GM19351 (cell line): Measurements from ENCODE around the gene ITSN1.

Experiments
- ATAC-seq: cut with Tn5 transposase; IDR thresholded peaks from one replicate; pipeline ENCODE4 v1.9.1; 2021; ENCODE audit warnings: mild to moderate bottlenecking, moderate library complexity; ENCODE audit not compliant: unreplicated experiment

The ITSN1 gene

DNA sequence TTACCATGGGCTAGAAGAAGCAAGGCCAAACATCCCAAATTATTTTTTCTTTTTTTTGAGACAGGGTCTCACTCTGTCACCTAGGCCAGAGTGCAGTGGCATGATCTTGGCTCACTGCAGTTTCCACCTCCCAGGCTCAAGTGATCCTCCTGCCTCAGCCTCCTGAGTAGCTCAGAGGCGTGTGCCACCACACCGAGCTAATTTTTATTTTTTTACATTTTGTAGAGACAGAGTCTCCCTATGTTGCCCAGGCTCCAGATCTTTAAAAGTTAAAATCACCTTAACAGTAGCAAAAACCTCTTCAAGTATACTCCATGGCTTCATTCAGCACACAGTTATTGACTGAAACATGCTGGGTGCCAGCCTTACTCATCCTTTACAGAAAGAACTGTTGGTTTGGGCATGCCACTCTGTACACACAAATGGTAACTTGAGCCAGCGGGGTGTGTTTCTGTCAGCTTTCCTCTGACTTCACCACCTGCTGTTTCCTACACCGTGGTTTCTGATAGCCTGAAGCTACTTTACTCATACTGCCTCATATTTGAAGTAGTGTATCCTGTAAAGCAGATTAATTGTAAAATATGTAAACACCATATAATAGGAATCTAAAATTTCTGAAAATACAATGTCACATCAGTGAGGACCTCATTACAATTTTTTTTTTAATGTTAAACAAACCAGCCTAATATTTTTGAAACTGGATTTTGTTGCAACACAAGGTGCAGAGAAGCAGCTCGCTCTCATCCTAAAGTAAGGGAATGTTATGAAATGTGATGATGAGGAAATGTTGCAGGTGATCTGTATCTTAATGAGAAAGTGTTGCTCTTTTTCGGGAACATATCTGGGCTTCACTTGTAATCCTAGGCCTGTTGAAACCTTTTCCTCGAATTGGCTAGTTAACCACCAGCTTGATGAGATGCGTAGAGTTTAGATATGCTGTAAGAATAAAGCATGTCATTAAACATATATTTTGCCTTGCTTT is 159.4 kb downstream of the ITSN1 start:
- ATAC-seq: no peak

DNA sequence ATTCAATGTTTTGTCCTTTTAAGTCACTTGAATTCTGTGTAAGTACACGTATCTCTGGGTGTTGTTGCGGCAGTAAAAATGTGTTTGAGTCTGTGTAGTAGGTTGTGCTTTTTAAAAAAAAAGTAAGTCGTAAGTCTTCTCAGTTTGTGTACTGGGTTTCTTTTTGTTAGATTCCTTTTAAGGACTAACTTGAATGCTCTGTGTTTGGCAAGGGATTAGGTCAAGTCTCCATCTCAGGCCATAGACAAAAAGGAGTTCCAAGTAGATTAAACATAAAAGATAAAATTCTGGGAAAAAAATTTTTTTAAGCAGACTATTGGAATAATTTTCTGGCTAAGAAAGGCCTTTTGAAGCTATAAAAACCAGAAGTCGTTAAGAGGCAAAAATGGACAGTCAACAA is 160.2 kb downstream of the ITSN1 start:
- no peak for ATAC-seq

DNA sequence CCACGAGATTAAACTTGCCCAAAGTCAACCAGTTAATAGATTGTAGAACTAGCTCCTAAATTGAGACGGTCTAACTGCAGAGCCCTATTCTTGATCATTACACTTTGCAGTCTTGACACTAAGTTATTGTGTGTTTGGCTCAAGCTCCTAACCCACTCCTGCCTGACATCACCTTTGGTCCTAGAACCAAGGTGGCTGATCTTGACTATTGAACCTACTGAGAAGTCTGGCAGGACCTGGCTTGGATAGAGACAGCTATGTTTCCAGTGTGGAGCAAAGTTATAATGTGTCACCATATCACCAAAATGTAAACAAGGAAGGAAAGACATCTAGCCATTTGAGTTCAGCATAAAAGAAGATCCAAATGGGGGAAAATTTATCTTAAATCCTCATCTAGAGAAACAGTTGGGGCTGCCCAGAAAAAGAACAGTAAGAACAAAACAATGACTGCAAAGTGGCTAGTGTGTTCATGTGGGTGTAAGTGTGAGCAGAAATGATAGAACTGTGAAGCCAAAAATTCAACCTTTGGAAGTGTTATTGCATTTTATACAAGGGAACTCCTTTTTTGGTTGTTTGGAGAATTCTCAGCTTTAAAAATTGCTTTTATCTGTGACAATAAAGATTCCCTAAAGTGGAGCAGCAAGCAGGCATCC is 166.5 kb downstream of the ITSN1 start:
- no peak for ATAC-seq

DNA sequence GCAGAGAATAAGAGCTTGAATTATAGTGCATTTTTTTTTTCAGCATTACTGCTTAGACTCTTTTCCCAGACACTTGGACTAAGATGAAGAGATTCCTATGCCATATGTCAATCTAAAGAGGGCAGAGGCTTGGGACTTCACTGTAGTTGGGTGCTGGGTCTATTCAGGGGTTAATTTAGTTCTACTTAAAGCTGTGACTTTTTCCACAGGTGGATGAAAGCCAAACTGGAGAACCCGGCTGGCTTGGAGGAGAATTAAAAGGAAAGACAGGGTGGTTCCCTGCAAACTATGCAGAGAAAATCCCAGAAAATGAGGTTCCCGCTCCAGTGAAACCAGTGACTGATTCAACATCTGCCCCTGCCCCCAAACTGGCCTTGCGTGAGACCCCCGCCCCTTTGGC is 168.5 kb downstream of the ITSN1 start:
- no peak for ATAC-seq

DNA sequence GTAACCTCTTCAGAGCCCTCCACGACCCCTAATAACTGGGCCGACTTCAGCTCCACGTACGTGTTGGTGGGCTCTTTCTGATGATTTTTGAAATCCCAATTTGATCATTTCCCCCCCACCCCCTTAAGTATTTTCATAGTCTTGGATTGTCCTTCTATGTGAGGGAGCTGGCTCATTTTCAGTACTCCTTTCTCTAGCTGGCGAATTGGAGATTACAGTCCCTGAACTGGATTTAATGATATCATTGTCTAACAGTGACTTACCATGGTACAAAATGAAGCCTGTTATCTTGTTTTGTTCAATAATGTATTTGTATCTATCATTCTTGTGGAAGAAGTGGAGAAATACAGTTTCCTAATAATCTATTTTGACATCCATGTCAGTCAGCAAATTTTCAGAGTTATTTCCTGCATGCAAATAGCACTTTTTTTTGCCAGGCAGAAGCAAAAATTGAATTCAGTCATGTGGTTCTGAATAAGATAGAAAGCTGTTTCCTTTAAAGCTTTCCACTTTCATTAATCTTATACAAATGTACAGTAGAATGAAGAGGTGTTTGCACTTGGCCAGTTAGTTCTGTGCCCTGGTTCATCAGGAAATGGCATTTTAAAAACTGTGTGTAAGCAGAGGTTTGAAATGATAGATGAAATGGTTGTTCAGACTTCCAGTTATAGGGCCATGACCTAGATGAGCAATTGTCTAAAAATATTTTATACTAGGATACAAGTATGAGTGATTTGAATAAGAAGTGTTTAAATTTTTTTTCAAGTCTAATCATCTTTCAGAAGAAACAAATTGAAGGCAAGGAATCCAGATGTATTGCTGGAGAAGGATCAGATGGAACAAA is 169.1 kb downstream of the ITSN1 start:
- no peak for ATAC-seq

DNA sequence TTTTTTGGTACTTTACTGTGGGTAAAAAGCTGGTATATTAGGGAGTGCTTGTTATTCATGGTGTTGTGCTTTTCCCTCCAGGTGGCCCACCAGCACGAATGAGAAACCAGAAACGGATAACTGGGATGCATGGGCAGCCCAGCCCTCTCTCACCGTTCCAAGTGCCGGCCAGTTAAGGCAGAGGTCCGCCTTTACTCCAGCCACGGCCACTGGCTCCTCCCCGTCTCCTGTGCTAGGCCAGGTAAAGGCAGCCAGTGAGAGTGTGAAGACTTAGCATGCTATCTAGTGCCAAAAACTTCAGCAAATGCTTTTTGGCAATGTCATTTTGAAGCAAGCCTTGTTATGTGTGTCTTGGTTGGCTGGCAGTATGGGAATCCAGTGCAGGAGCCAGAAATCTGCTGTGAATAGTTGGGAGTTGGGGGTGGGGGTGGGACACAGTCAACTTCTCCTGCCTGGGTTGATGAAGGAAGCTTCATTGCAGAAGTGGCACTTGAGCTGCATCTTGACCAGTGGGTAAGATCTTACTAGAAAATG is 171.6 kb downstream of the ITSN1 start:
- no peak for ATAC-seq

DNA sequence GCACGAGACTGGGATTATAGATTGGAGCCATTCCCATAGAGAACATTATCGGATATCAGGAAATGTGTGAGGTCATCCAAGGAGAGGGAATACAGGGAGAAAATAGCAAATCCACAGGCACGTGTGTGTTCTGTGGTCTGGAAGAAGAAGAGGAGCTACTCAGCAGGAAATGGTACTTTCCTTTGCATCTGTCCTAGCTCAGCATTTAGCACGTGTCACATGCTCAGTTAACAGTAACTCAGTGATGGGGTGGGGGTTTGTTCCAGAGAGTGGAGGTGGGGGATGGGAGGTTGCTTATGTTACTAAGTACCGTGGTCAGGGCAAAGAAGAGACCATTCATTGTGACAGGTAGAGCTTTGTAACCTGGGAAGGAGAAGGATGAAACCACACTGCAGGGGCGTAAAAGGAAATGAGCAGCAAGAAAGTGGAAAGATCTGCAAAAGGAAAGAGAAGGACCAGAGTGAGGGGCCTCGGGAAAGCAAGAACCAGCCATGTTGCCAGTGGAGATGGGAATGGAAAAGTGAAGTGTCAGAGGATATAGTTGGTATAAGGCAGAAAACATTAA is 172.9 kb downstream of the ITSN1 start:
- no peak for ATAC-seq

DNA sequence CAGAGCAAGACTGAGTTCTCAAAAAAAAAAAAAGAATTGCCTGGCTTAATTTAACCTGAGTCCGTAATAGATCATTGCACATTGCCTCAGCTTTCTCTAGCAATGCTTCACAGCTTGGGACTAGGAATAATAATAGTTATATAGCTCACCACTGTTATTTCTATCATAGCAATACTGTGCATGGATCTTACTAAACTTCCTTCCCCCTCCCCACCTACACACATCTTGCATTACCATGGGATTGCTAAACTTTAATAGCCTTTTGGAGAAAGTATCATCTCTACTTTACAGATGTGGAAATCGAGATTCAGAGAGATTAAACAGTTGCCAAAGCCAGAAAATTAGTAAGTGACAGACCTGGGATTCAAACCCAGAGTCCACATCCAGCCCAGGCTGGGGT is 173.9 kb downstream of the ITSN1 start:
- ATAC-seq: no peak

DNA sequence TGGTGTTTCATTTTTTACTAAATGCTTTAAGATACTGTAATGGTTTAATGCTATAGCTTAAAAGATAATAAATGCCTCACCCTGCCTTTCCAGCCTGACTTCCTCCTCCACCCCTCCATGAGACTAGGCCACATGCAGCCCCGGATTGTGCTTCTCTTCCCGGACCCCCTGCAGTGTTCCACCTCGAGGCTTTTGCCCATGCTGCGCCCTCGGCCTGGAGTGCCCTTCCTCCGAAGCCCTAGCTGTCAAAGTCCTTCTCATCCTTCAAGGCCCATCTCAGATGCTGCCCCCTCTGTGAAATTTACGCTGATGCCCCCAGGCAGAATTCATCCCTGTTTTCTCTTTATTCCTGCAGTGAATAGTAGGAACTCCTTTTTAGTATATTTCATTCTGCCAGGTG is 174.8 kb downstream of the ITSN1 start:
- ATAC-seq: no peak

DNA sequence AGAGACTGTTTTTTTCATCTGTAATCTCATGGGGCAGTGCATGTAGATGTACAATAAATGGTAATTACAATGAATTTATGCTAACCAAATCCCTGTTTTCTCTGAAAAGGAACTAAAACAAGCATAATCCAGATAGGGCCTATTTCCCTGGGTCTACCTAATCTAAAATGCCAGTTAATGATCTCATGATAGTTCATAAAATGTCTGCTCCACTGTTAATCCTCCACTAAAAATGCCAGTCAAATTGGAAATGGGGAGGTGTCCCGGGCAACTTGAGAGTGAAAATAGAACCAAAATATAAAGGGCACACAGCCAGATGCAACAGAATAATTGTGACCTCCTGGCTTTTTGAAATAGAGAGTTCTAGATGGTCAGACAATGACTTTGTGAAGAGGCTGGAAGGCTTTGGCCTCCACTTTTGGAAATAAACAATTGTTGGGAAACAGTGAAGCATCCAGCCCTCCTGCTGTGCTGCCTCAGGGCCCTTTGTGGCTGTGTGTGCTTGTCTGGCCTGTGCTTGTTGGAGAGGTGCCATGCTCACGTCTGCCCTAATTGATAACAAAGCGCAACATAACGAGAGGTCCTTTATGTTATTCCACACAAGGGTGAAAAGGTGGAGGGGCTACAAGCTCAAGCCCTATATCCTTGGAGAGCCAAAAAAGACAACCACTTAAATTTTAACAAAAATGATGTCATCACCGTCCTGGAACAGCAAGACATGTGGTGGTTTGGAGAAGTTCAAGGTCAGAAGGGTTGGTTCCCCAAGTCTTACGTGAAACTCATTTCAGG is 175.6 kb downstream of the ITSN1 start:
- no peak for ATAC-seq

DNA sequence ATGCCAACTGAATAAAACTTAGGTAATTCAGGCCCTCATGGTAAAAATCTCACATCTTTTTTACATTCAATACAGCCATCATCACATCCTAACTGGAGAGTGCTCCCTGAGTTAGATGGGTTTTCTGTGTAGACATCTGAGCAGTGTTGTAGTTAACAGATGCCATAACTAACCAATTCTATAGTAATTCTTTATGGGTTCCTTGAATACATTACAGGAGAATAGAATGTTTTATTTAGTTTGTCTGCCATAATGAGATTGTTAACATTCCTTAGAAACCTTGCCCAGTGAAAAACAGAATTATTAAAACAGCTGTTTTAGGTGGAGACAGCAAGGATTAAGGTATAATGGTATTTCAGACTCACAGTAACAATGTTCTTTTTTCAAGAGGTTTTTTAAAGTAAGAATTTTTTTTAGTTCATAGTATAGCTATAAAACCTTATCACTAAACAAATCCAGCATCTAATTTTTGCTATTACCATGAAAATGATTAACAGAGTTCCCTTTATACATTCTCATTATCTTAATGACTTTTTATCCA is 178.0 kb downstream of the ITSN1 start:
- no peak for ATAC-seq

DNA sequence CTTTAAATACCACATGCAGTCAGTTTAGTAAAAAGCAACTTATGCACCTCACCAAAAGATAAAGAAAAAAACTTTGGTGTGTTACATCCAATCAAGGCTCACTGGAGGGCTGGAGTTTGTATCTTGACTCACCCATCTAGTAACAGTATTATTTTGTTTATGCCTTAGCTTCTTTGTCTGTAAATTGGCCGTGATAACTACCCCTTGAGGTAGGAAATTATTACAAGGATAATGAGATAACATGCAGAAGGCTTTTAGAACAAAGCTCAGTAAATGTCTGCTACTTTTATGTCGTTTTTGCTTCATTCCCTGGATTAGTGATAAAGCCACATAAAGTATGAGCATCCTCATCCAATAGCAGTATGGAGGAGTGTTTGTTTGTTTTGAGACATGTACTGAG is 178.5 kb downstream of the ITSN1 start:
- ATAC-seq: no peak

DNA sequence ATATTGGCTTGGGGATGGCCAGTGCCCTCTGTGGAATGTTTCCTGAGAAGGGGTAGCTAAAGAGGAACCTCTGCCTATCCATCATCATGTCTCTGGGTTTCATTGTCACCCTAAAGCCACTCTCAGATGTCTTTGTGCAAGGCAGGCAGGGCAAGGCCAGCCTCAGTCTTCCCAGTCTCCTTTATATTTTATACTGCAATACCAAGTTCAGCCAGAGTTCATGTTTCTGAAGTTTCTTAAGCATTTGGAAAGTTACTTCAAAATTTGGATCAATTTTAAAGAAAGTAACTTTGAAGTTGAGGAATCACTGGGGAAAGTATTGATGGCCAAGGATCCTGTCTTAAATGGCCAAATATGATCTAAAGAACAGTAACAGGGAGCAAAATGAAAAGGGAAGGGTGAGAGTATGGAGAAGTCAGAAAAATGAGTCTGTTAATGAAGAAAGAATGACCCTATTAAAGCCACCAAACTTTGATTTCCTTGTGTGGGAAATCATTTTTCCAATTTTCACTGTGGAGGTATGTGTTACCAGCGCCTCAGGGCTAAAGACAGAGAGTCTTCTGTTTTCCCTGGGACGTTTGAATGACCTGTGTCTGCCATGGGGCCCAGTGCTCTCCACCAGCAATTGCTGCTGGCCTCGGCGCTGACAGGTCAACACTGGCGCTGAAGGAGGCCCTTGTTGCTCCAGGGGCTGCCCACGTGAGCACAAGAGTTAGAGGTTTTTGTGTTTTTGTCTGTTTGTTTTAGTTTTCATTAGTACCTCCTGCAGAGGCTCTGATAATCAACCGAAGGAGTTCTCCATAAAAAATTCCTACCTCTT is 179.4 kb downstream of the ITSN1 start:
- no peak for ATAC-seq

DNA sequence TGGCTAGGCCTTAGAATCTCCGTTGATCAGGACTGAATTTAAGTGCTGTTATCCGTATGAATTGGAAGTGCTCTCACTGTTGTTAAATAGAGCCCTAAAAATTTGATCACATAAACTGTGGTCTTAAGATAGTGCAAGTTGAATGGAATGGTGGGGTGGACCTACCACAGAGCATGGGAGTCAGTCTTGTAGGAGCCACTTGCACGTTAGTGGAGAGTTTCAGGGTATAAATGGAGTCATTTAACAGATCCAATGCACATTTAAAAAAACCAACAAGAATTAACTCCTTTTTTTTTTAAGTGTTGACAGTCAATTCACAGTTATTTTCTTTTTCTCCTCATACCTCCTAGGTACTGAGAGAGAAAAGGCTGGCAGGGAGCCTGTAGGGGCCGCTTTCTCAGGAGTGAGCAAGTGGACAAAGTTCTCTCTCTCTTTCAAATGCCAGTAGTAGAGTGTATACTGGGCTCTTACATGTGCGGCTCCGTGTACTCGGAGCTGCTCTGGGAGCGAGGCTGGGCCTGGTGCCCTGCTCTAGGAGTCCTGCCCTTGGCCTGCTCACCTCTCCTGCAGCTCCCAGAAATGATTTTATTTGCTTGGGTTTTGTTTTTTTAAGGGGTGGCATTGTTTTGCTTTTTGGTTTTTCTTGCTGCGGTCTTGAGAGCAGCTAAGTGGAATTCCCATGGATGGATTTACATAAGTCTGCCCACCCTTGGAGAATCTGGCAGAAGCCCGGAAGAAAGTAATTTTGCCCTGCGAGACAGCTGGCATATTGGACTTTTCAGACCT is 182.0 kb downstream of the ITSN1 start:
- no peak for ATAC-seq

DNA sequence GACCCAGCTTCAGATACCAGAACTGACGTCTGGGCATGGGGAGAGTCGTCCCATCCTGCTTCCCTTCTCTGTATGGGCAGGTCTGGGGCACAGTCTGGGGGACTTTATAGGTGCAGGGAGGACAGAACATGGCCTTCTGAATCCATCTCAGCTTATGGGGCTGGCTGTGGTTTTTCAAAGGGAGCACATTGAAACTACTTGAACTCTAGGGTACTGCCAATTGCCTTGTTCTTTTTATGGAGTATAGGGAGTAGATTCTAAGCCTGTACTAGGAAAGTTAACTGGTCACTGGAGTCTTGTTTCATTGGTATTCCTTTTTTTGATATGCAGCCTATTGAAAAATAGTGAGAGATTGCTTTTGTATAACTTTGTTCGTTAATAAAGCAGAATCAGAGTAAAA is 183.1 kb downstream of the ITSN1 start:
- ATAC-seq: no peak

DNA sequence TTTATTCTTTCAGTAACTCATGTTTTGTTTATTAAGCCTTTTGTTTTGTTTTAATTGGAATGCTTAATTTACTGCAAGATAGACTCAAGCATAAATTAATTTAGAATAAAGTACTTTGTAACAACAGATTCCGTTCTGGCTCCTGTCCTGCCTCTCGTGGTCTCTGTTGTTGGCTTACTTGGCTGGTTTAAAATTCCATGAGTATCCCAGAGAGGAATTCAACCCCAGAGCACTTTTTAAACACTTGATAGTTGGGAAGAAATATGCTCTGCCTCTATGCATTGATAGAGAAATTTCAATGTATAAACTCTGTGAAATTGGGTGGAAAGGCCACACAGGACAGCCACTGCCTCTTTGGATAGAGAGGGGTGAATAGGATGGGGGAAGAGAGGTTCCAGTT is 183.6 kb downstream of the ITSN1 start:
- ATAC-seq: no peak

DNA sequence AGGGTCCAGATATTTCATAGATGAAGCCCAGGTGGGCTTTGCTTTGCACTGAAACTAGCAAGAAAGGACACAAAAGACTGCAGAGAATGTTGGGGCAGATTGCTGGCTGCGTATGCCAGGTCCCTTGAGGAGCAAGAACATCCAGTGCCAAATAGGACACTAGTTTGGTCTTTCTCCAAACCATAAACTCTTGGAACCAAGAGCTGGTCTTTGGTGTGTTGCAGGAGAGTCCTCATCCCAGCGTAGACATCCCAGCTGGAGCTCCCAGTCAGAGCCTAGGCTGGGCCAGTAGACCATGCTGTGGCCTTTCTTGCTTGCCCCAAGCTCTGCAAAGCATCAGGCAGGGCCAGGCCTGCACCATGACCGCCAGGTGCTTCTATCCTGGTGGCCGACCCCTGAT is 185.8 kb downstream of the ITSN1 start:
- ATAC-seq: no peak

DNA sequence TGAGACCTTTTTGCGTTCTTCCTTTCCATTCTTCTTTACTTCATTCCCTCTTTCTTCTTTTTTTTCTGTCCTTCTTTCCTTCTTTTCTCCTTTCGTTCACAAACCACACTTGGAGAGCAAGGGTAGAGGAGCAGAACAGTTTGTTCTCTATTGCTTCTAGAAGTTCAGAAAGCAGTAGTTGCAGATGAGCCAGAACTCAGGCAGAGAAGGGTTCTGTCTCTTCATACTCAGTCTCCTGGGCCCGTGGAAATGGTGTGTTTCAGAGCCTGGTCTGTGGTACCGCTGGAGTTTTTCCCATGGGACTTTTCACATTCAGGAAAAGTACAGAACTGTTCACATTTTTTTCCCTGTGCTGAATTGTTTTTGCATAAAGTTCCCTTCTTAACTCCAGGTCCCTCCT is 186.3 kb downstream of the ITSN1 start:
- no peak for ATAC-seq
